T1000 (cell line): ENCODE results near the gene VIT.

Experiments used
- DNase-seq: peaks from one replicate; lab custom pipeline; 2025; ENCODE audit warnings: mixed read lengths; lab: John Stamatoyannopoulos, UW

VIT gene

DNA sequence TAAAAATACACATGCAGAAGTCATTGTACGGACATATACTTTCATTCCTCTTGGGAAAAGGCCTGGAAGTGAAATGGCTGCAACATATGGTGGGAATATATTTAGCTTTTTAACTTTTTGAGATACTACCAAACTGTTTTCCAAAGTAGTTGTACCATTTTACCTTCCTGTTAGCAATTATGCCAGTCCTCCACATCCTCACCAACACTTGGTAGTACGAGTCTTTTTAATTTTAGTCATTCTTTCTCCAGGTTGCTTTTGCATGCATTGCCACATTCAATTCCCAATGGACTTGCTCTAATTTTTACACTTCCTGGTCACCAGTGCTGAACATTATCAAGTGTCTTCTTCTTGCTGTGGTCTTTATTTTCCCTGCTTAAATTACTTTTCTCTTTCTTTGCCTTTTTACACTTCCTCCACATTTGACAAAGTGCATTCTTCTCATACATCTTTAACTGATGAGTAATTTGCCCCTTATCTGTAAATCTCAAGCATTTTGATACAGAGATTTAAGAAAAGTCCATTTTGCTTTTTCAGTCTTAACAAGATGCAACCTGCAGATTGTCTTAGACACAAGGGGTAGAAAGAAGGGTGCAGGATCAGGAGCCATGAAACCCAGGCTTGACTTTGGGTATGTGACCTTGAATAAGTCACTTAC, 14.5 kb downstream of the VIT start:
- DNase-seq: no peak

DNA sequence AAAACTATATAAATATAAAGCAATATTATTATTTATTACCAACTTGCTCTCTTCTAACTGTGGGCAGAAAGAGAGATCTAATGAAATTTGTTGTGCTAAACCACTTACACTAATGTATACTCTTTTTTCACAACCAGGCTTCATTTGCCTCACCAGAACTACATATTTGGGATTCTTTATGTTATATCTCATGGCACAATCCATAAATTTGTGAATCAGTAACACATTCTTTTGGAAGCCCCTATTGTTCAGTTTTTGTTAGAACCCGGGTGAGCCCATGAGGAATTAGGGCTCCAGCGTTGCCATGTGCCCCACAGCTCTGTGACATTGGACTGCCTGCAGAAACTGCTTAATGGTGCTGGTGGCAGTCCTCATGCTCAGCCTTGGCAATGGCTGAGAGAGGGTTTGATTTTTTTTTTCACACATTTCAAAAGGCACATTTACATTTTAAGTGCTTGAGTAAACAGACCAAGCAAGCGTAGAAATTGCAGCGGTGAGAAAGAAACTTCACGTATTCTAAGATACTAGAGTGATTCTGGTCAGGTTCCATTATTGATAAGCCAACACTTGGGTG, 15.3 kb downstream of the VIT start:
- DNase-seq: no peak

DNA sequence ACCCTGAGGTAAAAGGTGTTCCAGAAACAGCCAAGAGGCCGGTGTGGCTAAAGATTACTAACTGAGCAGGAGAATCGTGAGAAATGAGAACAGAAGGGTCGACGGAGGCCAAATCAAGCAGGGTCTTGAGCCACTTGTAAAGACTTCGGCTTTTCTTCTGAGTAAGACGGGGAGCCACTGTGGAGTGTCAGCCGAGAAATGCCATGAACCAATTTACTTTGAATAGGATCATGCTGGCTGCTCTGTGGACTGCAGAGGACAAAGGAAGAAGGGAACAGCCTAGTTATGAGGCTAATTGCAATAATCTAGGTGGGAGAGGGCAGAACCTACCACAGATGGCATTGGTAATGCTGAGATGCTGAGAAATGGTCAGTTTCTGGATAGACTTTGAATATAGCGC, 16.8 kb downstream of the VIT start:
- no peak for DNase-seq

DNA sequence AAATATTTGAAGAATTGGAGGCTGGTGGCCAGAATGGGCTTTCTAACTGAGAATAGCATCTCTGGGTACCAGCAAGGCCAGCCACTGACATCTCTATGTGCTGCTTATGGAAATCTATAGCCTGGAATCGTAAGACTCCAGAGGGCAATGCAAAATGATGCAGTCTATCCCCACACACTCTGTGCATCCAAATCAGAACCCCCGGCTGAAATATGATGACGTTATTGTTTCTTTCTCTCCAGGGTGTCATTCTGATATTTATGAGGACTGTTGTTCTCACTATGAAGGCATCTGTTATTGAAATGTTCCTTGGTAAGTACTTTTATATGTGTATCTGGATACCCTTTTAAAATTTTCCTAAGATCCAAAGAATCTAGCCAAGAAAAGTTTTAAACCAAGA, 19.6 kb downstream of the VIT start:
- no peak for DNase-seq

DNA sequence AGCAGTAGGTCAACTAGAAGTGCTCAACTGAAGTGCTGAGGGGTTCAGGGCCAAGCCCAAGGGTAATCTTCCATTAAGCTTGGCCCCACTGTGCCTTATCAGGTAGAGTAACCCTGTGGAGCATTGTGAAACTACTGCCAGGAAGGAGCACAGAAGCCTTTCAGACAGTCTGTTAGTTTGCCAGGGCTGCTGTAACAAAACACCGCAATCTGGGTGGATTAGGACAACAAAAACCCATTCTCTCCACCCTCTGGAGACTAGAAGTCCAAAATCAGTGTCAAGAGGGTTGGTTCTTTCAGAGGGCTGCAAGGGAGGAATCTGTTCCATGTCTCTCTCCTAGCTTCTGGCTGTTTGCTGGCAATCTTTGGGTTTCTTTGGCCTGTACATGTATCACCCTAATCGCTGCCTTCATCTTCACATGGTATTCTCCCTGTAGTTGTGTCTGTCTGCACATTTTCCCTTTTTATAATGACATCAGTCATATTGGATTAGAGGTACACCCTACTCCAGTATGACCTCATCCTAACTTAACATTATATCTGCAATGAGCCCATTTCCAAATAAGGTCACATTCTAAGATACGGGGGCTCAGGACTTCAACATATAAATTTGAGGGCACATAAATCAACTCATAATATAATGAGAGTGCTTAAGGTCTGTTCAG, 21.2 kb downstream of the VIT start:
- DNase-seq: no peak

DNA sequence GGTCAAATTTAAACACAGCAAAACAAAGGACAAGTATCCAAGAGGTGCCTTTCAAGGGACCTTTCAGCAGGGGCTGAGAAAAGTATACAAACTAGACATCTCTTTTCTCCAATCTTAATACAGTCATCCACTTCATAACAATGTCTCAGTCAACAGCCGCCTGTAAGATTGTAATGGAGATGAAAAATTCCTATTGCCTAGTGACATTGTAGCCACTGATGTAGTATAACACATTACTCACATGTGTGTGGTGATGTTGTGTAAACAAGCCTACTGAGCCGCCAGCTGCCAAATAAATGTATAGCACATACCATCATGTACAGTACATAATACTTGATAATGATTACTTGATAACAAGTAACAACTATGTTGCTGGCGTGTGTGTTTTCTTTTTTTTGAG, 31.0 kb downstream of the VIT start:
- DNase-seq: no peak

DNA sequence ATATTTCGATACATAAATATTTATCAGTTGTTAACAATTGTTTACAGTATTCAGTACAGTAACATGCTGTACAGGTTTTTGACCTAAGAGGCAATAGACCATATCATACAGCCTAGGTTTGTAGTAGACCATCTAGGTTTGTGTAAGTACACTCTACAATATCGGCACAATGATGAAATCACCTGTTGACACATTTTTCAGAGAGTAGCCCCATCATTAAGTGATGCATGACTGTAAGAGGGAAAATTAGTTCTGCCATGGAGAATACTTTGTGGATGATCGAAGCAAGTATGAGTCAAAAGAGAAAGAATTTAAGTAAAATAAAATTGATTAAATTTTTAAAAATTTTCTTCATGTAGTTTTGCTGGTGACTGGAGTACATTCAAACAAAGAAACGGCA, 32.6 kb downstream of the VIT start:
- DNase-seq: no peak

DNA sequence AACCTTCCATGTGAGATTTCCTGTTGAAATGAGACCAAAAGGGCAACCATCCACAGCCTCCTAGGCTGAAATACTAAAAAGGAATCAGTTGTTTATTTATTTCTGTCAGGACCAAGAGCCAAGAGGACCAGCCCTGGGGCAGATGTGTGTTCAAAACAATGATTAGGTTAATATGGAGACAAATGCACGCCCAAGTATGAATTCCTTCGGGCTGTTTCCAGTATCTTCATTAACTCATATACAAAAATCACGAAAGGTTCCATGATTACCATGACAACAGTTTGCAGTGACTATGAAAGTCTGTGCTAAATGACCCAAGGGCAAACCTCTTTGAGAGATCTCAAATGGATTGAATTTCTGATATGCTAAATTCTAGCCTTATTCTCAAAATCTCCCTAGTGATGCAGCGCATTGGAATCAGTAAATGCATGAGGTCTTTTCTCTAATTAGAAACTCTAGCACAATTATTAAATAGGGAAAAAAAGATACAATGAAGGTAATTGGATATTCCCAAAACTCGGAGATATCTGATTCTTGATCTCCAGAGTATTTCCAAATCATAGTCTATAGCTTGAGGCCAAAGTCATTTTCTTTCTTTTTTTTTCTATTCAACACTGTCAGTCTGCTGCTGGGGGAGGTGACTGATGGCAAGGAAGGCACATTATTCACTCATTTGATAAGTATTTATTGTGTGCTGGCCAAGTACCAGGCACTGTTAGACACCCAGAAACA, 35.6 kb downstream of the VIT start:
- peak; percentile 35 for DNase-seq

DNA sequence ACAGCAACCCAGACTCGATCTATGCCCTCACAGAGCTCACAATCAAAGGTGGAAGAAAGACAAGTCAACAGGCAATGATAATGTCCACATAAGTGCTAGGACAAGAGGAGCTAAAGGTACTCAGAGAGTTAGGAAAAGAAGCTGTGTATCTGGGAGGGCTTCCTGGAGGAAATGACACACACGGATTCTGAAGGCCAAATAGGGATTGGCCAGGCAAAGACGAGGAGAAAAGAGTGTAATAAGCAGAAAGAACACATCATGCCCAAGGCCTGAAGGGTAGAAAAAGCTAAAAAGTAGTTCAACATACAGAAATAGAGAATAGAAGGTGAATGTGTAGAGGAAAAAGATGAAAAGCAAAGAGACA, 36.1 kb downstream of the VIT start:
- no peak for DNase-seq

DNA sequence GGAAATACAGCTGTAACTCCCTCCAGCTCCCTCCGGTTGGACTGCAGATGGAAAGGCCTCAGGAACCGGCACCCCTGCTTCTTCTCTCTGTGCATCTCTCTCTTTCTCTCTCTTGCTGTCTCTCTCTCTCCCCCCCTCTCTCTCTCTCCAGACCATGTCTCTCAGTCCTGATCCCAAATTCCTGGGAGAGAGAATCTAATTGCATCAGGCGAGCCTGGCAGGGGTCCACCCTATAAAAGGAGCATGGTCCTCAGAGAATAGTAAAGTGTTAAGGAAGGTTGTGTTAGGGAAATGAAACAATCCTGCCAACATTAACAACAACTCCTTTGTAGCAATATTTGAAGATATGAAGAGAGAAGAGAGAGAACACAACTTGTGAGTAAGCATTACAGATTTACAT, 36.7 kb downstream of the VIT start:
- DNase-seq: no peak

DNA sequence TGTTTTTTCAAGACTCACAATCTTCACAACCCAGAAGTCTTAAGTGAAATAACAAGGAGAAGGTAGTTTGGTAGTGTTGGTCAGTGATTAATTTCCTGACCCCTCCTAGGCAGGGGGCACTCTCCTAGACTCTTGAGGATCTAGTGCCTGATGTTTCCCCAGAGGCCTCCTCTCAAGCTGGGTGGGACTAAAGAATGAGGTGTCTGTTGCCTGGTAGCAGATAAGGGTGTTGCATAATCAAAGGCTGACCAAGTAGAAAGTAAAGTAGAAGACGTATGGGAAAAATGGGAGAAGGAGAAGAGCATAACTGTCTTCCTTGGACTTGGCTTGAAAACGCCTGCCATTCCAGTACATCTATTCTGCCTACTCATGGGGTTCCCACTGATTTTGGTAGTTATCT, 37.8 kb downstream of the VIT start:
- no peak for DNase-seq

DNA sequence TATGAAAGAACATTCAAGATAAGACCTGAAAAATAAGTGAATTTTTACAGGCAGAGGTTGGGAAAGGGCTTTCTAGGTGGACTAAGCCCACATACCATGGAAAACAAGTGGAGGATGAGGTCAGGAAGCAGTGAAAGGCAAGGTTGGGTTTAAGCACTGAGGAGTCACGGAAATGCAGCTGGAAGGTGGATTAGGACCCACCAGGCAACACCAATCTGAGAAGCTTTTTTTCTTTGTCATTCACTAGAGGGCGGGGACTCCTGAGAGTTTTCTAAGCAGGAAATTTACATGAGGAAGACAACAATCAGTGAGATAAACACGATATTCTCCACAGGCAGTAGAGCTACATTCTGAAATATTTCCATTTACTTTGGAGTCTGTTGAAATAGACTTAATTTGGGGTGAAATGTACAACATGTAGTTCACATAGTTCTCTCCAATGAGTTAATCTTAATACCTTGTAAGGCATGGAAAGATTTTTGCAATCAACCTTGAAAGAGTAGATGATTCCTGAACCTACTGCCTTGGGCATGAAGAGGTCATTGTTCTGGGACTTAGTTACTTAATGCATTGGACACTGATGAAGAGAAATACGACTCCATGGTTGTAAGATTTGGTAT, 40.7 kb downstream of the VIT start:
- no peak for DNase-seq

DNA sequence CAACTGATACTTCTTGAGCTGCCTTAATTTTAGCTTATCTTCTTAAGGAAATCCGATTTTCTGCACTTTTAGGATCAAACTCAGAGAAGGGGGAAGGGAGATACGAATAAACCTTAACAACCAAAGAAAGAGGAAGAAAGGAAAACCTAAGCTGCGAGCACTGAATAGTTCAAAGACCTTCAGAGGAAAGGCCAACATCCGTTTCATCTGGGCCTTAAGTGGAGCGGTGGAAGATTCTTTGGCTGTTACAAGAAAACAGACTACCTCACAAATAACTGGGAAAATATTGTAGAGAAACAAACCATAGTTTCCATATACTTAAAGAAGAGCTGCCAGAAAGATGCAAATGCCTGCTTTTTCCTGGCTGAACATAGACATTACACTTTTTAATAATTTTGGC, 43.6 kb downstream of the VIT start:
- no peak for DNase-seq

DNA sequence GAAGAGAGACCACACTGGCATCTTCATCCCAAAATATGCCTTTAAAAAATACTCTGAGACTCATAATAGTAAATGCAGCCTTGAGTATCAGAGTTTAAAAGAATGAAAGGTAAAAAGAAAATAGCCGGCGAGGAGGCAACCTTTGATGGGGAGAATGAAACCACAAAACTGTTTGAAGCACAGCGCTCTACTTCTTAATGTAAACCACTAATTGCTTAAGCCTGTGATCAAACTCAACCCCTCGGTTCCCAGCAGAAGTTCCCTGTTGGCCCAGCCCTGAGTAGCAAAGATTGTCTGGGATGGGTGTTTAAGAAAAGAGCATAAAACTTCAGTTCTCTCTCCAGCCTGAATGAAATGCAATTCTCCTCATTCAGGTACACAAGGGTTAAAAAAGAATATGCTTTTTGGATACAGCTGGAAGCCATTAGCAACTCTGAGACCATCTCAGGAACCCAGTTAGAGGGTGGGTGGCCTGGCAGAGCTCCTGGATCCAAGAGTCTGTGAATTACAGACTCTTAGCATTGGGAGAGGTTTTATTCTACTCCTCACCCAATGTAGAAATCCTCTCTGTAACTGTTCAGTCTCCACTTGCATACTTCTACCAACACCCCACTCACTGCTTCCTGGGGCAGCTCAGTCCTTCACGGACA, 44.8 kb downstream of the VIT start:
- DNase-seq: no peak

DNA sequence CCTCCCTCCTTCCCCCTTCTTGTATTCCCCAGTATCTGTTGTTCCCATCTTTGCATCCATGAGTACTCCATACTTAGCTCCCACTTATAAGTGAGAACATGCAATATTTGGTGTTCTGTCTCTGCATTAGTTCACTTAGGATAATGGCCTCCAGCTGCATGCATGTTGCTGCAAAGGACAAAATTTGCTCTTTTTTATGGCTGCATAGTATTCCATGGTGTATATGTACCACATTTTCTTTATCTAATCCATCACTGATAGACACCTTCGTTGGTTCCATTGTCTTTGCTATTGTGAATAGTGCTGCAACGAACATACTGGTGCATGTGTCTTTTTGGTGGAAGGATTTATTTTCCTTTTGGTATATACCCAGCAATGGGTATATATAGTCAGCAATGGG, 47.4 kb downstream of the VIT start:
- DNase-seq: no peak

DNA sequence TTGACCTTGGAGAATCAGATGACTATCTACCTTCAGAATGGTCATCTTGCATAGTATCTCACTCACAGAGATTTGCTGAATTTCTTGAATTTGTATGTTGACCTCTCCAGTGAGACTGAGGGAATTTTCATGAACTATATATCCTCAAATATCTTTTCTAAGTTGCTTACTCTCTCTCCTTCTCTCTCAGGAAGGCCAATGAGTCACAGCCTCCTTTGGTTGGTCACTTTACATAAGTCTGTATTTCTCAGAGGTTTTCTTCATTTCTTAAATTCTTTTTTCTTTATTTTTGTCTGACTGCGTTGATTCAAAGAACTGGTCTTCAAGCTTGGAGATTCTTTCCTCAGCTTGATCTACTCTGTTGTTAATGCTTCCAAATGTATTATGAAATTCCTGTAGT, 51.7 kb downstream of the VIT start:
- no peak for DNase-seq

DNA sequence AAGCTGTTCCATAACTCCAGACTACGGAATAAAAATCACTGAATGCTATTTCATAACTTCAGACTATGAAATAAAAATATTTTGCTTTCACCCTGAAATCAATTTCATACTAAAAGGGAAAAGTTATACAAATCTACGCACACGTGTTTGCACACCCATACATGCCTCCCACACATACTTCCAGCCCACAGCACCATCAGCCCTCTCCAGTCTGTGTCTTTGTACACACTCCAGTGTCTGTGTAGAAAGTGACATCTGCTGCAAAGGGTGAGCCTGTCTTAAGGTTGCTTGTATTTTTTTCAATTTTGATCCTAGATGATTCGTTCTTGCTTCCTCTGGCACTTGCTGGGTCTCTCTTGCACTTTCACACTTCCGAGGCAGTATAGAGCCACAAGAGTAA, 53.6 kb downstream of the VIT start:
- DNase-seq: no peak

DNA sequence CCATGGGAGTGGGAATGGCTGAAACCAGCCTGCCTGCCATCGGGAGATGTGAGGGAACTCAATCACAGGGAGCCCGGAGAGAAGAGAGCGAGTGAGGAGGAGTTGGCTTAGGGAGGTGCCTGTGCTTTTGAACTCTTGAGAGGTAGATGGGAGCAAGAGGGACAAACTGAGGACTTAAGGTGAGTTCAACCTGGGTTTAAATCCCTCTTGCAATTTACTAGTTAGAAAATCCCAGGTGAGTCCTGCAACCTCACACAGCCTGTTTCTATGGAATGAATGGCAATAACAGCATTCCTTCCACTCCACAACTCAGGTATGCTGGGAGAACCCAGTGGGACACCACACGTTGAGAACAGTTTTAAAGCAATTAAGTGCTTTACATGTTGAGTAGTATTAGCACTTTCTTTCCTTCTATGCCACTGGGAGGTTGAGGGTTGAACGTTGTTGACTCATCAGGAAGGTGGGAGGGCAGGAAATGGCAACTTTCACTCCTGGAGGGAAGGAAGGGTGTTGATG, 57.3 kb downstream of the VIT start:
- no peak for DNase-seq

DNA sequence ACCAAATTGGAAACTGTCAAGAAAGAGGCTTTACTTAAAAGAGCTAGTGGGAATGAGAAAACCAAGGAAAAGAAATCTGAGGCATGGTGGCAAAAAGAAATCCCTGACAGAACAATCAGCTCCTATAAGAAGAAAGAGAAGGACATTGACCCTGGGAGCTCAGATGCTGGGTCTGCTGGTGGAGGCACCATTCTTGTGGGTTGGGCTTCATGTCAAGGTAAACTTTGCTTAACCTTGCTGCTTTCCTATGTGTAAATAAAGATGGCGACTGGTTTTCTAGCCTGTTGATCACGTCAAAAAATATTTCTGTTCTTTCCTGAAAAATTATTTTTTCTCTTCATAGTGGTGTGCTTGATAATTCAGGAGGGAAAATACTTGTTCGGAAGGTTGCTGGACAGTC, 58.1 kb downstream of the VIT start:
- no peak for DNase-seq

DNA sequence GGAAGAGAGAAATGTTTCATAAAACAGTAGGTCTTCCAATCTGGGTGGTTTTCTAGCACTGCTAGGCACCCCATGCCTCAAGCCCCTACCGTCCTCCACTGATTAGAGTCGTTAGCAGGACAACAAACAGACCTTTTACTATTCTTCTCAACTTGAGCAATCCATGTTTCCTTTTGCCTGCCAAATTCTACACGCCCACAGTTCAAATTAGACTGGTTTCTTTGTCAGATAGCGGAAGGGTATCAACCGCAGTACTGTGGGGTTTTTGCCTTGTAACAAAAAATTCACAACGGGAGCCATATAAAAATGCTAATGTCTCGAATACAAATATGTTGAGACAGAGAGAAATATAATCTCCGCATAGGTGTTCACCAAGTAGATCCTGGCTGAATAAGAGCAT, 59.9 kb downstream of the VIT start:
- no peak for DNase-seq

DNA sequence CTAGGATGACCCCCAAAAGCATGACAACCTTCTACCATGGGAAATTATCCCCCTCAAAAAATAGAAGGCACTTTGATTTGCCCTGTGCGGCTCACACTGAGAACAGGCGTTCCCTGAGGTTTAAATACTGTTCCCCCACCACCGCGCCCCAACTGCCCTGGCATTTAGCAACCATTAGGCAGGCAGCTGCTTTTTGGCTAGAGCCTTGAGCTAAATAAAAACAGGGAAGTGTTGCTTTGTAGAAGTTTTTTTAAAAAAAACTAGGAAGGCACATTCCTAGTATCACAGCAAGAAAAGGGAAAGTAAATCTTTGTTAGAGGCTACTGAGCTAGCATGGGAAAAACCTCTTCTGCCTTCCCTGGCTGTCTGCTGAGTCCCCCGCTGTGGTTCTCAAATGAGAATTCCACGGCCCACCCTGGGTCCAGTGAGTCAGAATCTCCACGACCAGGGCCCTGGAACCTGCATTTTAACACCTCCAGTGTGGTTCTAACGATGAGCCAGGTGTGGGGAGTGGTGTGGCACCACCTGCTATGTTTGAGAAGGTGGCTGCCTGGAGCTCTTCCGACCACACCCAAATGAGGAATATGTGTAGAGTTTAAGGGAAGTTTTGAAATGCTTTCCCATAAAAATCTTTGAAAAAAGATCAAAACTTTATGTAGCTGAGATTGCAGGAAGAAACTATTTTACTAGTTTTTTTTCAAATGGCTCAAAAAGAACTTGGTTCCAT, 66.4 kb downstream of the VIT start:
- no peak for DNase-seq
